ENCODE measurements around the gene ARFGEF2. TPM values are rescaled to one million over a fixed set of nuclear protein-coding genes. Genes with fewer than 3 reads are reported as not detected.
"Not testable (repeated sequence)": the region's sequence is repeated elsewhere in the genome, so short reads cannot be mapped to it uniquely, and the experiment has no call there.

The ARFGEF2 gene
- total RNA-seq, 1 donor from 2014 or later = 37.9 TPM

GRCh38 chr20:49063279-49063678, 141.8 kb downstream of the ARFGEF2 start:
- intact Hi-C loops (cut with DNase I) = no loop called here
- Histone ChIP-seq H3K4me3 (no peak overlapping the region), H3K36me3 (peaks cover 80% of the 10 kb centered on the region), H3K4me1 (no peaks in the 10 kb centered on the region), H3K27me3 (no peaks in the 10 kb centered on the region), H3K9me3 (no peaks in the 10 kb centered on the region), H3K27ac (no peak overlapping the region)
- TF ChIP-seq, protein P1, sequence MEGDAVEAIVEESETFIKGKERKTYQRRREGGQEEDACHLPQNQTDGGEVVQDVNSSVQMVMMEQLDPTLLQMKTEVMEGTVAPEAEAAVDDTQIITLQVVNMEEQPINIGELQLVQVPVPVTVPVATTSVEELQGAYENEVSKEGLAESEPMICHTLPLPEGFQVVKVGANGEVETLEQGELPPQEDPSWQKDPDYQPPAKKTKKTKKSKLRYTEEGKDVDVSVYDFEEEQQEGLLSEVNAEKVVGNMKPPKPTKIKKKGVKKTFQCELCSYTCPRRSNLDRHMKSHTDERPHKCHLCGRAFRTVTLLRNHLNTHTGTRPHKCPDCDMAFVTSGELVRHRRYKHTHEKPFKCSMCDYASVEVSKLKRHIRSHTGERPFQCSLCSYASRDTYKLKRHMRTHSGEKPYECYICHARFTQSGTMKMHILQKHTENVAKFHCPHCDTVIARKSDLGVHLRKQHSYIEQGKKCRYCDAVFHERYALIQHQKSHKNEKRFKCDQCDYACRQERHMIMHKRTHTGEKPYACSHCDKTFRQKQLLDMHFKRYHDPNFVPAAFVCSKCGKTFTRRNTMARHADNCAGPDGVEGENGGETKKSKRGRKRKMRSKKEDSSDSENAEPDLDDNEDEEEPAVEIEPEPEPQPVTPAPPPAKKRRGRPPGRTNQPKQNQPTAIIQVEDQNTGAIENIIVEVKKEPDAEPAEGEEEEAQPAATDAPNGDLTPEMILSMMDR (IDR thresholded peaks at IDR 0.05) = no peak
- ATAC-seq (no peak), DNase-seq (no peak)

DNA sequence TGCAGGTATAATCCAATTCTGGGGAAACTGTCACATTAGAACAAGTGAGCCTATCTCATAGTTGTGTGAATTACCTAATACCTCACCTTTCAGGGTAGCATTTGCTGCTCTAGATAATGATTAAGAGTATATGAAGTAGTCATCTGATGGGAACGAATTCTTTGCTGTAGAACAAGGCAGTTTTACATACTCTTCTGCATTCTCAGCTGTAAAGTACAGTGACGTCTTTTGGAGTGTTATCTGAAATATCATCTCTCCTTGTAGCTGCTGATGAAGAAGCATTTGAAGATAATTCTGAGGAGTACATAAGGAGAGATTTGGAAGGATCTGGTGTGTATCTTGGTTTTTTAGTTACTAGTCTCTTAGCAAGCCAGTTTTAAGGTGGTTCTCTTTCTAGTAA, 153.0 kb downstream of the ARFGEF2 start:
- no peak overlapping the region for H3K4me3 ChIP-seq
- no peak for ATAC-seq
- H3K27me3 ChIP-seq = no peaks in the 10 kb centered on the region
- no peak for DNase-seq
- H3K36me3 ChIP-seq = peaks cover 96% of the 10 kb centered on the region
- no peaks in the 10 kb centered on the region for H3K4me1 ChIP-seq
- intact Hi-C loops (cut with DNase I) = no loop called here
- TF ChIP-seq, protein P1 (IDR thresholded peaks at IDR 0.05) = no peak
- no peak overlapping the region for H3K27ac ChIP-seq
- H3K9me3 ChIP-seq = no peaks in the 10 kb centered on the region

DNA sequence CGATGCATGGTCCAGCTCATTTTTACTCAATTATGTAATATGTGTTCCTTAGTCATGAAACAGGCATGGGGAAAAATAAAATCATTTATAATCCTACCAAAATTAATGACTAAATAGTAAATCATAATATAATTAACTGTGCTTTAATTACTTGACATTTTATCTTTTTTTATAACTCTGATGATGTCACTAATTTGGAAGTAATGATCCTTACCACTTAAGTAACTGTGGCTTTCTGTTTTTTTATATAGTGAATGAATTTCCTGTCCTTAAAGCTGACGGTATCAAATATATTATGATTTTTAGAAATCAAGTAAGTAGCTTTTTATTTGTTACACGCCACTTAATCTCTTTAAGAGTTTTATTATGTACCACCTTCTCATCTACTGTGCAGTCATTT, 156.8 kb downstream of the ARFGEF2 start:
- Histone ChIP-seq H3K4me1 (no peaks in the 10 kb centered on the region), H3K4me3 (no peak overlapping the region), H3K27me3 (no peaks in the 10 kb centered on the region), H3K36me3 (peaks cover 97% of the 10 kb centered on the region), H3K27ac (no peak overlapping the region), H3K9me3 (no peaks in the 10 kb centered on the region)
- intact Hi-C loops (cut with DNase I) = no loop called here
- TF ChIP-seq, protein P1 (IDR thresholded peaks at IDR 0.05) = no peak
- ATAC-seq (no peak), DNase-seq (no peak)

- H3K4me1 ChIP-seq; ATAC-seq; DNase-seq; H3K4me3 ChIP-seq; H3K9me3 ChIP-seq; H3K27ac ChIP-seq; intact Hi-C loops (cut with DNase I); H3K27me3 ChIP-seq: not testable (repeated sequence)
- peaks cover 99% of the 10 kb centered on the region for H3K36me3 ChIP-seq
Measured at GRCh38 chr20:49082295-49082694, 160.8 kb downstream of the ARFGEF2 start.

Other genes with a start within 250 kb of the ARFGEF2 start
- gene PREX1, start 93.7 kb upstream of the ARFGEF2 start, total RNA-seq = 66.0 TPM
- gene CSE1L, start 124.6 kb downstream of the ARFGEF2 start, total RNA-seq = 37.8 TPM

All from upper lobe of right lung (tissue), 1 donor.